Adrenal gland (tissue), 5 donors: Measurements from ENCODE around the gene GCNT1.

Experiments
- CTCF ChIP-seq, 6 experiments: fragments of 450-650 bp in 4 of 6; fragments of 200-600 bp in 2 of 6; sonication (generic) in 1 of 6; IDR thresholded peaks; 1 replicate in 5 of 6; 2 replicates in 1 of 6; pipeline versions ENCODE4 v1.5.1 to v1.8.0; 2016 to 2021; ENCODE audit warnings: antibody characterized with exemption in 6 of 6, mild to moderate bottlenecking in 2 of 6, moderate library complexity in 1 of 6
- POLR2A ChIP-seq, 2 donors: fragments of 450-650 bp; IDR thresholded peaks; one replicate each; pipeline ENCODE4 v1.6.1; 2017; ENCODE audit warnings: antibody characterized with exemption in 2 of 2, mild to moderate bottlenecking in 2 of 2, moderate library complexity in 1 of 2
- donor health status: DM: no; HTN: no; CAD: no.

GRCh38 chr9:76542360-76542759, 83.4 kb downstream of the GCNT1 start:
- TF ChIP-seq CTCF (IDR thresholded peaks at IDR 0.05) (no peak), POLR2A (IDR thresholded peaks at IDR 0.05) (no peak)
